Vagina (tissue), 2 donors: ENCODE data around the gene MEGF9. TPM values are rescaled to one million over a fixed set of nuclear protein-coding genes. Genes with fewer than 3 reads are reported as not detected.

Experiments used
- DNase-seq, 2 donors: peaks; one replicate each; pipeline ENCODE4 v3.0.0-alpha.2; 2017; ENCODE audit errors: extremely low spot score in 2 of 2
- H3K27ac ChIP-seq: fragments of 200-600 bp; sonication (generic); one replicate; pipeline ENCODE4 v1.5.1; 2019
- H3K27me3 ChIP-seq: fragments of 200-600 bp; sonication (generic); one replicate; pipeline ENCODE4 v1.5.1; 2019
- H3K36me3 ChIP-seq, 2 donors: fragments of 200-600 bp; sonication (generic); one replicate each; pipeline ENCODE4 v1.5.1; 2017 to 2019
- H3K4me1 ChIP-seq: fragments of 200-600 bp; sonication (generic); one replicate; pipeline ENCODE4 v1.5.1; 2019
- H3K4me3 ChIP-seq, 2 donors: fragments of 200-600 bp; sonication (generic); 1 replicate in 1 of 2; 2 replicates in 1 of 2; pipeline ENCODE4 v1.5.1; 2016 to 2019
- H3K9me3 ChIP-seq: fragments of 200-600 bp; sonication (generic); one replicate; pipeline ENCODE4 v1.5.1; 2019
- CTCF ChIP-seq, 3 experiments: fragments of 450-650 bp in 2 of 3; fragments of 200-600 bp in 1 of 3; sonication (generic) in 1 of 3; IDR thresholded peaks; one replicate each; pipeline ENCODE4 v1.5.1; 2017 to 2019; ENCODE audit warnings: antibody characterized with exemption in 3 of 3, mild to moderate bottlenecking in 2 of 3, moderate library complexity in 2 of 3
- POLR2A ChIP-seq, 2 donors: fragments of 450-650 bp; IDR thresholded peaks; one replicate each; pipeline ENCODE4 v1.6.1; 2017; ENCODE audit warnings: antibody characterized with exemption in 2 of 2, mild to moderate bottlenecking in 2 of 2, moderate library complexity in 2 of 2
- POLR2AphosphoS5 ChIP-seq, 2 donors: sonication (generic); formaldehyde crosslinking; IDR thresholded peaks; one replicate each; pipeline ENCODE4 v1.9.0; 2017; ENCODE audit warnings: antibody characterized with exemption in 2 of 2, mild to moderate bottlenecking in 2 of 2, low read depth in 1 of 2; ENCODE audit not compliant: insufficient read depth in 1 of 2
- intact Hi-C: fragments of 100-400 bp; cut with DNase I; formaldehyde crosslinking; loops from one replicate; pipeline ENCODE4 v1.15.1; 2023
- total RNA-seq: library from RNA; depleted of rRNA; stranded (reverse); fragments of >200 nt; gene quantifications from one replicate; pipeline ENCODE4 v1.2.3, GENCODE V29; 2016

Gene MEGF9
- total RNA-seq, 1 donor from 2014 or later: 17.7 TPM

- H3K27ac ChIP-seq: no peak overlapping the region
- H3K36me3 ChIP-seq: no peaks in the 10 kb centered on the region
- DNase-seq: no peak
- TF ChIP-seq POLR2A (IDR thresholded peaks at IDR 0.05) (no peak), CTCF (IDR thresholded peaks at IDR 0.05) (no peak), POLR2AphosphoS5 (IDR thresholded peaks at IDR 0.05; ENCODE audit: insufficient read depth in 1 of 2, low read depth in 1 of 2) (no peak)
- no peaks in the 10 kb centered on the region for H3K27me3 ChIP-seq
- H3K4me3 ChIP-seq: no peak overlapping the region
- intact Hi-C loops: no loop called here
- H3K4me1 ChIP-seq: no peaks in the 10 kb centered on the region
- no peaks in the 10 kb centered on the region for H3K9me3 ChIP-seq
These were observed 18.9 kb upstream of the MEGF9 start for GRCh38 chr9:120733190-120733589.

GRCh38 chr9:120730654-120731514 lies 16.6 kb upstream of the MEGF9 start:
- TF ChIP-seq CTCF (IDR thresholded peaks at IDR 0.05) (no peak), POLR2A (IDR thresholded peaks at IDR 0.05) (no peak), POLR2AphosphoS5 (IDR thresholded peaks at IDR 0.05; ENCODE audit: insufficient read depth in 1 of 2, low read depth in 1 of 2) (no peak)
- Histone ChIP-seq H3K9me3 (no peaks in the 10 kb centered on the region), H3K4me3 (no peak overlapping the region), H3K27ac (no peak overlapping the region), H3K4me1 (no peaks in the 10 kb centered on the region), H3K27me3 (no peaks in the 10 kb centered on the region), H3K36me3 (no peaks in the 10 kb centered on the region)
- DNase-seq: no peak
- intact Hi-C loops: no loop called here

DNA sequence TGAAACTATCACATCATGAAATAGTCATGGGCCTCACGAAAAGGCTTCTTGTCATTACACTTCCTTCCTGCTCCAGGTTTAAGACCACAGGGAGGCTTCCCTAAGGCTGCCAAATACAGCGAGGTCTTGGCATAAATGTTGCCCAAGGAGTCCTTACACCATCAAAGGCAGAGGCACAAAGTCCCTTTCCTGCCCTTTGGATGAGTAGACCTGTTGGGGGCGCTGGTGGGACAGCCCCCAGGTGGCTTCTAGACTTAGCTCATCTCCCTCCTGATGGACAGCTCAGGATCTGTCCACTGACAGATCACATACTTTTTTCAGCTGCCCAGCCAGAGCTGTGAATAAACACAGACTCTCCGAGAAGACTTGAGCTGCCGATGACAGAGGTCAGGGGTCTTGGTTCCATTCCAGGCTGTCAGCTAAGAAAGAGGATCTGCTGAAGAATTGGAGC lies 15.5 kb upstream of the MEGF9 start:
- no peak for DNase-seq
- no peak for TF ChIP-seq POLR2A (IDR thresholded peaks at IDR 0.05)

DNA sequence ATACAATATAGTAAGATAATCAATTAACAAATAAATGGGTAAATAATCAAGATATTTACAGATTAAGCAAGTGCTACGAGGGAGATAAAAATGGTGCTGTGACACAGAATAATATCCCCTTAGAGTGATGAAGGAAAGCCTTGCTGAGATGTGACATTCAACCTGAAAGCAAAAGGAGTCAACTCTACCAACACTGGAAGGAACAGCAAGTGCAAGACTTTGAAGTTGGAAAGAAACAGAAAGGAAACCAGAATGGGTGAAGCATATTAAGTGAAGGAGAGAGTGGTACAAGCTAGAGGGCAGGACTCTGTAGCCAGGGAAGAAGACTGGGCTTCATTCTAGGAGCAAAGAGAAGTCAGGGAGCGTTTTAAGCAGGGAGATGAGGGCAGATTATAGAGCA lies 12.2 kb upstream of the MEGF9 start:
- Histone ChIP-seq H3K27ac (no peak overlapping the region), H3K36me3 (no peaks in the 10 kb centered on the region), H3K4me1 (no peaks in the 10 kb centered on the region), H3K27me3 (no peaks in the 10 kb centered on the region), H3K9me3 (no peaks in the 10 kb centered on the region), H3K4me3 (no peak overlapping the region)
- no peak for DNase-seq
- TF ChIP-seq POLR2AphosphoS5 (IDR thresholded peaks at IDR 0.05; ENCODE audit: insufficient read depth in 1 of 2, low read depth in 1 of 2) (no peak), CTCF (IDR thresholded peaks at IDR 0.05) (no peak), POLR2A (IDR thresholded peaks at IDR 0.05) (no peak)
- intact Hi-C loops: no loop called here

More for the DNA sequence above, 15.5 kb upstream of the MEGF9 start:
- Histone ChIP-seq H3K27ac (no peak overlapping the region), H3K27me3 (no peaks in the 10 kb centered on the region), H3K4me1 (no peaks in the 10 kb centered on the region), H3K36me3 (no peaks in the 10 kb centered on the region), H3K4me3 (no peak overlapping the region), H3K9me3 (no peaks in the 10 kb centered on the region)
- intact Hi-C loops: no loop called here

GRCh38 chr9:120725907-120726306 lies 11.6 kb upstream of the MEGF9 start:
- H3K27ac ChIP-seq: no peak overlapping the region
- intact Hi-C loops: no loop called here
- no peak overlapping the region for H3K4me3 ChIP-seq
- TF ChIP-seq POLR2AphosphoS5 (IDR thresholded peaks at IDR 0.05; ENCODE audit: insufficient read depth in 1 of 2, low read depth in 1 of 2) (no peak), CTCF (IDR thresholded peaks at IDR 0.05) (no peak), POLR2A (IDR thresholded peaks at IDR 0.05) (no peak)
- H3K4me1 ChIP-seq: no peaks in the 10 kb centered on the region
- no peaks in the 10 kb centered on the region for H3K36me3 ChIP-seq
- DNase-seq: no peak
- no peaks in the 10 kb centered on the region for H3K27me3 ChIP-seq
- no peaks in the 10 kb centered on the region for H3K9me3 ChIP-seq
